GM21526 (cell line): Measurements from ENCODE around the gene KCNQ2.

Experiments used
- ATAC-seq: cut with Tn5 transposase; IDR thresholded peaks from one replicate; pipeline ENCODE4 v1.9.1; 2021; ENCODE audit warnings: moderate library complexity; ENCODE audit not compliant: unreplicated experiment, low FRiP score

KCNQ2 gene

GRCh38 chr20:63422653-63423052 is 49.8 kb downstream of the KCNQ2 start:
- ATAC-seq = no peak

- ATAC-seq = no peak
These were observed 50.5 kb downstream of the KCNQ2 start for GRCh38 chr20:63421913-63422312.

- ATAC-seq = no peak
These were observed 51.3 kb downstream of the KCNQ2 start for GRCh38 chr20:63421094-63421692.

GRCh38 chr20:63420359-63421093 is 51.9 kb downstream of the KCNQ2 start:
- ATAC-seq = no peak

GRCh38 chr20:63419299-63419698 is 53.2 kb downstream of the KCNQ2 start:
- no peak for ATAC-seq

- ATAC-seq = no peak
These were observed 53.8 kb downstream of the KCNQ2 start for GRCh38 chr20:63418617-63419016.

GRCh38 chr20:63417738-63418120 is 54.7 kb downstream of the KCNQ2 start:
- ATAC-seq = no peak

GRCh38 chr20:63417097-63417737 is 55.2 kb downstream of the KCNQ2 start:
- no peak for ATAC-seq

GRCh38 chr20:63416631-63417030 is 55.8 kb downstream of the KCNQ2 start:
- ATAC-seq = no peak

GRCh38 chr20:63415647-63416391 is 56.6 kb downstream of the KCNQ2 start:
- no peak for ATAC-seq

GRCh38 chr20:63414720-63415430 is 57.6 kb downstream of the KCNQ2 start:
- ATAC-seq = no peak

GRCh38 chr20:63413963-63414684 is 58.3 kb downstream of the KCNQ2 start:
- ATAC-seq = no peak

GRCh38 chr20:63413323-63413722 is 59.1 kb downstream of the KCNQ2 start:
- ATAC-seq = no peak

- ATAC-seq = no peak
These were observed 59.6 kb downstream of the KCNQ2 start for GRCh38 chr20:63412889-63413288.

- no peak for ATAC-seq
These were observed 60.4 kb downstream of the KCNQ2 start for GRCh38 chr20:63411898-63412631.

- ATAC-seq = no peak
These were observed 61.1 kb downstream of the KCNQ2 start for GRCh38 chr20:63411151-63411897.

- no peak for ATAC-seq
These were observed 62.5 kb downstream of the KCNQ2 start for GRCh38 chr20:63409834-63410435.
